Gastroesophageal sphincter (tissue), 4 donors: ENCODE data around the gene HLA-B. TPM values are rescaled to one million over a fixed set of nuclear protein-coding genes. Genes with fewer than 3 reads are reported as not detected.

Experiments used
- ATAC-seq: fragments of 150-250 bp; one replicate; pipeline ENCODE4 v1.9.1; 2016; ENCODE audit warnings: mild to moderate bottlenecking, moderate library complexity
- H3K27ac ChIP-seq, 4 donors: fragments of 200-600 bp; sonication (generic) in 3 of 4; 1 replicate in 3 of 4; 2 replicates in 1 of 4; pipeline ENCODE4 v1.5.1; 2016 to 2019
- H3K27me3 ChIP-seq: fragments of 200-600 bp; sonication (generic); one replicate; pipeline ENCODE4 v1.5.1; 2019
- H3K36me3 ChIP-seq, 2 donors: fragments of 200-600 bp; sonication (generic); one replicate each; pipeline ENCODE4 v1.5.1; 2019; ENCODE audit warnings: control low read depth in 1 of 2
- H3K4me1 ChIP-seq, 3 donors: fragments of 200-600 bp; sonication (generic); 1 replicate in 2 of 3; 2 replicates in 1 of 3; pipeline ENCODE4 v1.5.1; 2016 to 2019; ENCODE audit warnings: control low read depth in 2 of 3
- H3K4me3 ChIP-seq, 2 donors: fragments of 200-600 bp; sonication (generic); one replicate each; pipeline ENCODE4 v1.5.1; 2019; ENCODE audit warnings: mild to moderate bottlenecking in 1 of 2, moderate library complexity in 1 of 2
- H3K9me3 ChIP-seq, 3 donors: fragments of 200-600 bp; sonication (generic); one replicate each; pipeline ENCODE4 v1.5.1; 2017 to 2019; ENCODE audit warnings: control low read depth in 2 of 3
- CTCF ChIP-seq, 4 experiments: fragments of 200-600 bp in 2 of 4; fragments of 450-650 bp in 2 of 4; sonication (generic) in 1 of 4; IDR thresholded peaks; one replicate each; pipeline ENCODE4 v1.5.1; 2017 to 2019; ENCODE audit warnings: antibody characterized with exemption in 4 of 4, mild to moderate bottlenecking in 2 of 4, moderate library complexity in 2 of 4
- EP300 ChIP-seq: sonication (generic); formaldehyde crosslinking; IDR thresholded peaks from one replicate; pipeline ENCODE4 v1.6.1; 2017; ENCODE audit warnings: antibody characterized with exemption, mild to moderate bottlenecking
- POLR2A ChIP-seq, 2 donors: fragments of 450-650 bp; IDR thresholded peaks; one replicate each; pipeline ENCODE4 v1.6.1; 2017; ENCODE audit warnings: antibody characterized with exemption in 2 of 2, mild to moderate bottlenecking in 2 of 2, moderate library complexity in 1 of 2
- POLR2AphosphoS5 ChIP-seq: sonication (generic); formaldehyde crosslinking; IDR thresholded peaks from one replicate; pipeline ENCODE4 v1.6.1; 2017; ENCODE audit warnings: antibody characterized with exemption
- WGBS, 2 donors: methylation state at CpG; one replicate each; pipeline ENCODE4 v1.1.5; 2018; ENCODE audit warnings: low coverage in 1 of 2; 5-methylcytosine and 5-hydroxymethylcytosine counted together
- small RNA-seq, 4 donors: library from RNA; depleted of rRNA; stranded (forward); fragments of <200 nt; gene quantifications; one replicate each; pipeline ENCODE3, GENCODE V24; 2016
- total RNA-seq, 4 donors: library from RNA; depleted of rRNA; stranded (reverse); fragments of >200 nt; gene quantifications; one replicate each; pipeline ENCODE4 v1.1.0, GENCODE V29; 2016

HLA-B gene
- total RNA-seq, 4 donors from 2014 or later: 299 to 991 (median 620) TPM

DNA sequence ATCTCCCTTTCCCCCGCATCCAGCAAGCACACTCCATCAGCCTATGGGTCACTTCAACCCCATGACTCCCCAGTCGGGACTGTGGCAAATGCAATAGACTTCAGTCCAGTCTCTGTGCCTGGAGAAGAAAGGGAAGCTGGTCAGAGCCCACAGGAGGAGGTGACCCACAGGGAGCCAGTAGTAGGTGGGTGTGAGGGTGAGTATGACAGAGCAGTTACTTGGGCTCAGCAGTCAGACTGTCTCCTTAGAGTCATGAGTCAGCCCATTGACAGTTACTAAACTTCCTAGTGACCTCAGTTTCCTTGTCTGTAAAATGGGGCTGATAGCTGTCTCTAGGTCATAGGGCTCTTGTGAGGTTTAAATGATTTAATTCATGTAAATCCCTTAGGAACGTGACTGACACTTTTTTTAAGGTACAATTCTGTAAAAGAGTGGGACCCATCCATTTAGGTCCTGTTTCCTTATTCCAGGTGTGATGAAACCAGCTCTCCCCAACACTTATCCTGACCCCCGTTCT lies 51.2 kb downstream of the HLA-B start:
- ATAC-seq: no peak
- Histone ChIP-seq H3K27me3 (peaks cover 57% of the 10 kb centered on the region), H3K4me1 (peaks cover 0 to 14% (median 9%) of the 10 kb centered on the region in 3 donors), H3K9me3 (no peaks in the 10 kb centered on the region), H3K36me3 (no peaks in the 10 kb centered on the region), H3K4me3 (no peak overlapping the region), H3K27ac (no peak overlapping the region)
- TF ChIP-seq CTCF (IDR thresholded peaks at IDR 0.05) (no peak), POLR2AphosphoS5 (no peak), POLR2A (IDR thresholded peaks at IDR 0.05) (no peak), EP300 (no peak)
- WGBS, 2 donors: 73 to 87% methylated on average over 3 of the region's 4 CpGs

DNA sequence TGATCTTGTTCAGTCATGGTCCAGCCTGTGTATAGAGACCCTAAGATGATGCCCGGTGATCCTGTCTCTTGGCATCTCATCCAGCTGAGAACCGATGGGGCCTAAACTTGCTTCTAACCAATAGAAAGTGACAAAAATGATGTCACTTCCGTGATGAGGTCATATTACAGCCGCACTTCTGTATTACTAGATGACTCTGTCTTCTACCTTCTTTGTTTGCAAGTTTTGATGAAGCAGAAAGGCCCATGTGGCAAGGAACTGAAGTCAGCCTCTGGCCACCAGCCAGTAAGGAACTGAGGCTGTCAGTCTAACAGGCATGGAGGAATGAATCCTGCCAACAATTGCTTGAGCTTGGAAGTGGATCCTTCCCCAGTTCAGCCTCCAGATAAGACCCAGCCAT lies 52.3 kb downstream of the HLA-B start:
- Histone ChIP-seq H3K27me3 (peaks cover 48% of the 10 kb centered on the region), H3K4me1 (peaks cover 0 to 14% (median 9%) of the 10 kb centered on the region in 3 donors), H3K4me3 (no peak overlapping the region), H3K36me3 (no peaks in the 10 kb centered on the region), H3K27ac (no peak overlapping the region), H3K9me3 (no peaks in the 10 kb centered on the region)
- 60 to 93% methylated on average over 1 to 2 of the region's 4 CpGs for WGBS, 2 donors
- TF ChIP-seq CTCF (IDR thresholded peaks at IDR 0.05) (no peak), EP300 (no peak)
- ATAC-seq: no peak

Small RNA genes lying within 50 kb of the gene (small RNA-seq; reads per million reads assigned to genes)
- gene HLA-S (0 reads per million in 4 donors), gene MIR6891 (0 reads per million in 4 donors), gene RF00019 (0 reads per million in 4 donors), gene RNU6-283P (0 reads per million in 4 donors)

Other genes starting within 250 kb of the HLA-B start
- not detected for gene C6orf15, start 244.6 kb downstream of the HLA-B start, total RNA-seq
- gene PSORS1C1, start 242.4 kb downstream of the HLA-B start, total RNA-seq: 1 to 10 TPM in 2 of 4 donors, under 1 TPM in 2; 0.12 to 7.8 (median 1.7) TPM
- gene CDSN, start 236.7 kb downstream of the HLA-B start, total RNA-seq: not detected
- not detected for gene PSORS1C2, start 218.1 kb downstream of the HLA-B start, total RNA-seq
- 10 to 100 TPM in 2 of 4 donors, 1 to 10 TPM in 2; 8.2 to 15.6 (median 11.5) TPM for gene CCHCR1, start 199.4 kb downstream of the HLA-B start, total RNA-seq
- gene TCF19, start 198.6 kb downstream of the HLA-B start, total RNA-seq: 1 to 10 TPM; 3.9 to 5.9 (median 5.1) TPM
- 1 to 10 TPM in 2 of 4 donors, under 1 TPM in 1, not detected in 1; 0.58 to 3.4 (median 1.1) TPM for gene POU5F1, start 186.5 kb downstream of the HLA-B start, total RNA-seq
- 100 to 1,000 TPM; 206 to 531 (median 257) TPM for gene HLA-C, start 85.1 kb downstream of the HLA-B start, total RNA-seq
- gene MICA, start 46.4 kb upstream of the HLA-B start, total RNA-seq: 10 to 100 TPM; 17.4 to 33.2 (median 22.1) TPM
- 1 to 10 TPM; 1.7 to 4.8 (median 2.0) TPM for gene MICB, start 141.0 kb upstream of the HLA-B start, total RNA-seq
- not detected for gene MCCD1, start 171.8 kb upstream of the HLA-B start, total RNA-seq
- 100 to 1,000 TPM; 125 to 327 (median 217) TPM for gene DDX39B, start 184.8 kb upstream of the HLA-B start, total RNA-seq
- gene ATP6V1G2, start 189.4 kb upstream of the HLA-B start, total RNA-seq: 1 to 10 TPM; 1.3 to 5.7 (median 2.9) TPM
- 10 to 100 TPM; 21.3 to 44.2 (median 28.5) TPM for gene NFKBIL1, start 190.4 kb upstream of the HLA-B start, total RNA-seq
- gene LTA, start 215.1 kb upstream of the HLA-B start, total RNA-seq: not detected
- gene TNF, start 218.4 kb upstream of the HLA-B start, total RNA-seq: under 1 TPM in 1 of 4 donors, not detected in 3; 0.81 TPM
- under 1 TPM in 1 of 4 donors, not detected in 3; 0.57 TPM for gene LTB, start 225.2 kb upstream of the HLA-B start, total RNA-seq
- 1 to 10 TPM; 1.4 to 7.7 (median 6.9) TPM for gene LST1, start 229.1 kb upstream of the HLA-B start, total RNA-seq
- not detected for gene NCR3, start 235.8 kb upstream of the HLA-B start, total RNA-seq